Prostate gland (tissue), 2 donors: Measurements from ENCODE around the gene ELOVL4. TPM values are rescaled to one million over a fixed set of nuclear protein-coding genes. Genes with fewer than 3 reads are reported as not detected.
A peak's percentile ranks its signal among the peaks of the same experiment; 100 is the strongest.

Source experiments
- DNase-seq: peaks from one replicate; pipeline ENCODE4 v3.0.0-alpha.2; 2019; ENCODE audit warnings: low spot score
- H3K27ac ChIP-seq, 2 donors: fragments of 200-600 bp; sonication (generic); 2 replicates each; pipeline ENCODE4 v1.5.1; 2017 to 2019
- H3K27me3 ChIP-seq: fragments of 200-600 bp; sonication (generic); replicated peaks from 2 replicates; pipeline ENCODE4 v1.5.1; 2019; ENCODE audit not compliant: insufficient read depth
- H3K36me3 ChIP-seq, 2 donors: fragments of 200-600 bp; sonication (generic); 1 replicate in 1 of 2; 2 replicates in 1 of 2; pipeline versions ENCODE4 v1.5.1 to v1.8.1; 2017 to 2019
- H3K4me1 ChIP-seq: fragments of 200-600 bp; sonication (generic); replicated peaks from 2 replicates; pipeline ENCODE4 v1.5.1; 2019
- H3K4me3 ChIP-seq, 2 donors: fragments of 200-600 bp; sonication (generic); 2 replicates each; pipeline ENCODE4 v1.5.1; 2017 to 2019
- H3K9me3 ChIP-seq: fragments of 200-600 bp; sonication (generic); 2 replicates; pipeline ENCODE4 v1.5.1; 2017
- POLR2A ChIP-seq: fragments of 450-650 bp; IDR thresholded peaks from one replicate; pipeline ENCODE4 v1.6.1; 2016; ENCODE audit warnings: antibody characterized with exemption, mild to moderate bottlenecking
- POLR2AphosphoS5 ChIP-seq: sonication (generic); formaldehyde crosslinking; IDR thresholded peaks from one replicate; pipeline ENCODE4 v1.6.1; 2017; ENCODE audit warnings: antibody characterized with exemption
- WGBS: methylation state at CpG from one replicate; pipeline ENCODE4 v1.1.5; 2018; 5-methylcytosine and 5-hydroxymethylcytosine counted together
- intact Hi-C: fragments of 100-400 bp; cut with DNase I; formaldehyde crosslinking; loops from one replicate; pipeline ENCODE4 v1.14.2; 2022
- total RNA-seq, 2 donors: library from RNA; depleted of rRNA; stranded (reverse); fragments of >200 nt; gene quantifications; one replicate each; pipeline ENCODE4 v1.1.0, GENCODE V29; 2016
- TF ChIP-seq, protein P1 (sequence below), 4 experiments: fragments of 200-600 bp in 2 of 4; fragments of 450-650 bp in 2 of 4; sonication (generic) in 2 of 4; IDR thresholded peaks; 1 replicate in 3 of 4; 2 replicates in 1 of 4; pipeline ENCODE4 v1.5.1; 2016 to 2019; ENCODE audit warnings: antibody characterized with exemption in 4 of 4, mild to moderate bottlenecking in 2 of 4, moderate library complexity in 2 of 4

ELOVL4 gene
- total RNA-seq, 2 donors from 2014 or later: 5.8 TPM

- no peaks in the 10 kb centered on the region for H3K36me3 ChIP-seq
- intact Hi-C loops: loop anchor here (2.0 to 5.0 kb wide), 2 partner anchors 58 to 146 kb away; partner anchors contain the start of gene TTK
- no peaks in the 10 kb centered on the region for H3K9me3 ChIP-seq
- H3K27ac ChIP-seq: peak overlapping the region; percentile 8 to 33
- peak; percentile 9 for DNase-seq
- H3K4me3 ChIP-seq: peak overlapping the region; percentile 49 to 55
- no peak for TF ChIP-seq POLR2A
- TF ChIP-seq, protein P1, sequence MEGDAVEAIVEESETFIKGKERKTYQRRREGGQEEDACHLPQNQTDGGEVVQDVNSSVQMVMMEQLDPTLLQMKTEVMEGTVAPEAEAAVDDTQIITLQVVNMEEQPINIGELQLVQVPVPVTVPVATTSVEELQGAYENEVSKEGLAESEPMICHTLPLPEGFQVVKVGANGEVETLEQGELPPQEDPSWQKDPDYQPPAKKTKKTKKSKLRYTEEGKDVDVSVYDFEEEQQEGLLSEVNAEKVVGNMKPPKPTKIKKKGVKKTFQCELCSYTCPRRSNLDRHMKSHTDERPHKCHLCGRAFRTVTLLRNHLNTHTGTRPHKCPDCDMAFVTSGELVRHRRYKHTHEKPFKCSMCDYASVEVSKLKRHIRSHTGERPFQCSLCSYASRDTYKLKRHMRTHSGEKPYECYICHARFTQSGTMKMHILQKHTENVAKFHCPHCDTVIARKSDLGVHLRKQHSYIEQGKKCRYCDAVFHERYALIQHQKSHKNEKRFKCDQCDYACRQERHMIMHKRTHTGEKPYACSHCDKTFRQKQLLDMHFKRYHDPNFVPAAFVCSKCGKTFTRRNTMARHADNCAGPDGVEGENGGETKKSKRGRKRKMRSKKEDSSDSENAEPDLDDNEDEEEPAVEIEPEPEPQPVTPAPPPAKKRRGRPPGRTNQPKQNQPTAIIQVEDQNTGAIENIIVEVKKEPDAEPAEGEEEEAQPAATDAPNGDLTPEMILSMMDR (IDR thresholded peaks at IDR 0.05): peak in 1 of 4 experiments; percentile 7
- no peaks in the 10 kb centered on the region for H3K4me1 ChIP-seq
- H3K27me3 ChIP-seq: no peaks in the 10 kb centered on the region
- 2% methylated on average over 18 of the region's 38 CpGs for whole genome bisulfite sequencing
Measured at GRCh38 chr6:79946272-79947190, 822 bp downstream of the ELOVL4 start.

- 95% methylated on average over 1 of the region's 1 CpG for WGBS
- no peaks in the 10 kb centered on the region for H3K36me3 ChIP-seq
- intact Hi-C loops: no loop called here
- DNase-seq: no peak
- no peaks in the 10 kb centered on the region for H3K9me3 ChIP-seq
- no peak for TF ChIP-seq POLR2A
- no peak for TF ChIP-seq POLR2AphosphoS5
- TF ChIP-seq, protein P1 (IDR thresholded peaks at IDR 0.05): no peak
- H3K27ac ChIP-seq: no peak overlapping the region
- no peaks in the 10 kb centered on the region for H3K27me3 ChIP-seq
- H3K4me1 ChIP-seq: no peaks in the 10 kb centered on the region
- H3K4me3 ChIP-seq: no peak overlapping the region
Measured at GRCh38 chr6:79943133-79943532, 4.2 kb downstream of the ELOVL4 start.

DNA sequence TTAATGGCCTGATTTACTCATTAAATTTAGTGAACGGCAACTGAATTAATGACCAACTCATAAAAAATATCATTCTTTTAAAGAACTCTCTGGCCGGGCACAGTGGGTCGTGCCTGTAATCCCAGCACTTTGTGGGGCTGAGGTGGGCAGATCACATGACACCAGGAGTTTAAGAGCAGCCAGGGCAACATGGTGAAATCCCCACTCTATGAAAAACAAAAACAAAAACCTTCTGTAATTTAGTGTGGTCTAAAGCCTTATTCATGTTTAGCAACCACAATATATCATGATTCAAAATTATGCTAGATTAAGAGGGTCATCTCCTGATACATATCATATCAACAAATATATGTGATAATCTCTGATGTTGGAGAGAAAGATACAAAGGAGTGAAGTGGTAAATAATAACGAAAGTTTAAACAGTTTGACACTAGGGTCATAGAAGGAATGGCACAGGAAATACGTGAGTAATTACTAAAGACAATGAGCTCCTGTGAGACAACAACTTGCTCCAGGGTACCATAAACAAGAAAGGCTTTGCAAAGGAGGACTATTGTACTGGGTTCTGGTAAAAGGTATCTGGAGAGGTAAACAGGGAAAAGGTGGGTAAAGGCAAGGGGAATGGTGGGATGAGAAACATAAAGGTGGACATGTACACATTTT lies 5.7 kb downstream of the ELOVL4 start:
- H3K36me3 ChIP-seq: no peaks in the 10 kb centered on the region
- no peak for TF ChIP-seq POLR2AphosphoS5
- TF ChIP-seq, protein P1 (IDR thresholded peaks at IDR 0.05): no peak
- no peak for TF ChIP-seq POLR2A
- H3K9me3 ChIP-seq: no peaks in the 10 kb centered on the region
- DNase-seq: no peak
- no peak overlapping the region for H3K4me3 ChIP-seq
- intact Hi-C loops: no loop called here
- no peak overlapping the region for H3K27ac ChIP-seq
- no peaks in the 10 kb centered on the region for H3K27me3 ChIP-seq
- 59% methylated on average over 5 of the region's 5 CpGs for WGBS
- H3K4me1 ChIP-seq: no peaks in the 10 kb centered on the region

DNA sequence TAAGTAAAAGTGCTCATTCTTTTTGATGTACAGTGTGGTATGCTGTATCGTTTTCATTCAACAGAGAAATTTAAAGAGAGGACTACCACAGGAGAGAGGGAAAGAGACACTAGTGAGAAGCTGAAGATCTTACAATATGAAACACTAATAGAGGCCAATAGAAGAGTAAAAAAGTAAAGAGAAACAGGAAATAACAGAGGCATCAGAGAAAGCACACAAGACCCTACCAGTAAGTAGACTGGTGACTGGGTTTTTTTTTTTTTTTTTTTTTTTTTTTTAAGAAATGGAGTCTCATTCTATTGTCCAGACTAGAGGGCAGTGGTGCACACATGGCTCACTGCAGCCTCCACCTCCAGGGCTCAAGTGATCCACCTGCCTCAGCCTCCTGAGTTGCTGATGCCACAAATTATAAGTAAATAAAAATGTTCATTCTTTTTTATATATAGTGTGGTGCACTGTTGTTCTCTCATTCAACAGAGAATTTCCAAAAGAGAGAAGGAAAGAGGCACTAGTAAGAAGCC lies 18.8 kb downstream of the ELOVL4 start:
- Histone ChIP-seq H3K9me3 (no peaks in the 10 kb centered on the region), H3K4me1 (no peaks in the 10 kb centered on the region), H3K27ac (no peak overlapping the region), H3K4me3 (no peak overlapping the region), H3K36me3 (no peaks in the 10 kb centered on the region), H3K27me3 (no peaks in the 10 kb centered on the region)
- no peak for DNase-seq
- TF ChIP-seq POLR2A: no peak
- no peak for TF ChIP-seq POLR2AphosphoS5
- TF ChIP-seq, protein P1 (IDR thresholded peaks at IDR 0.05): no peak
- 83% methylated on average over 1 of the region's 1 CpG for WGBS
- intact Hi-C loops: no loop called here
